SK-N-SH (cell line): ENCODE results near the gene MC1R. TPM values are rescaled to one million over a fixed set of nuclear protein-coding genes. Genes with fewer than 3 reads are reported as not detected.
A peak's percentile ranks its signal among the peaks of the same experiment; 100 is the strongest.

ENCODE experiments used
- CTCF ChIA-PET: fragments of 300-600, 350-600 bp; formaldehyde crosslinking; extraction: SDS; loops from one replicate; lab custom pipeline; 2021; lab: Yijun Ruan, JAX
- POLR2A ChIA-PET: fragments of 350-600 bp; sonication (Branson Sonifier 250); formaldehyde crosslinking; extraction: SDS; loops from one replicate; lab custom pipeline; 2020; ENCODE audit warnings: antibody characterized with exemption, inconsistent platforms; lab: Yijun Ruan, JAX
- DNase-seq: peaks from one replicate; pipeline ENCODE4 v3.0.0; 2012
- H2AFZ ChIP-seq: fragments of 200-600 bp; sonication (generic); 2 replicates; pipeline ENCODE4 v1.8.1; 2016; ENCODE audit warnings: antibody characterized with exemption, mild to moderate bottlenecking, low read depth
- H3F3A ChIP-seq: fragments of 200-600 bp; sonication (generic); replicated peaks from 2 replicates; pipeline ENCODE3; 2016; ENCODE audit warnings: antibody characterized with exemption, mild to moderate bottlenecking; ENCODE audit not compliant: insufficient read depth
- H3K27ac ChIP-seq, 2 experiments: fragments of 200-500 bp in 1 of 2; fragments of 200-600 bp in 1 of 2; sonication (Bioruptor generic) in 1 of 2; sonication (generic), shearing (Covaris generic) in 1 of 2; 2 replicates each; pipeline versions ENCODE4 v1.5.1 to v1.6.1; 2014 to 2016; ENCODE audit warnings: low read depth in 2 of 2, inconsistent platforms in 1 of 2, low read length in 1 of 2, mild to moderate bottlenecking in 1 of 2, mixed read lengths in 1 of 2
- H3K27me3 ChIP-seq: fragments of 200-600 bp; sonication (generic), shearing (Covaris generic); 2 replicates; pipeline ENCODE4 v1.6.1; 2016; ENCODE audit warnings: mixed run types; ENCODE audit not compliant: insufficient read depth
- H3K36me3 ChIP-seq, 2 experiments: fragments of 200-500 bp in 1 of 2; fragments of 200-600 bp in 1 of 2; sonication (Bioruptor generic) in 1 of 2; sonication (generic) in 1 of 2; replicated peaks in 1 of 2; 2 replicates each; pipeline versions ENCODE3 to v1.5.1; 2014 to 2016; ENCODE audit warnings: low read length in 1 of 2, mild to moderate bottlenecking in 1 of 2; ENCODE audit not compliant: insufficient read depth in 2 of 2, control insufficient read depth in 1 of 2
- H3K4me1 ChIP-seq, 2 experiments: fragments of 200-500 bp in 1 of 2; fragments of 200-600 bp in 1 of 2; sonication (Bioruptor generic) in 1 of 2; sonication (generic), shearing (Covaris generic) in 1 of 2; 2 replicates each; pipeline versions ENCODE4 v1.5.1 to v1.6.1; 2014 to 2016; ENCODE audit warnings: low read depth in 1 of 2, low read length in 1 of 2, mixed run types in 1 of 2; ENCODE audit not compliant: insufficient read depth in 2 of 2, control insufficient read depth in 1 of 2
- H3K4me2 ChIP-seq: fragments of 200-600 bp; sonication (generic), shearing (Covaris generic); 2 replicates; pipeline ENCODE4 v1.6.1; 2017; ENCODE audit warnings: mixed run types
- H3K4me3 ChIP-seq, 2 experiments: fragments of 200-500 bp in 1 of 2; fragments of 200-600 bp in 1 of 2; sonication (Bioruptor generic) in 1 of 2; sonication (generic), shearing (Covaris generic) in 1 of 2; 2 replicates each; pipeline versions ENCODE4 v1.5.1 to v1.8.1; 2014 to 2016; ENCODE audit warnings: low read depth in 2 of 2, inconsistent platforms in 1 of 2, low read length in 1 of 2, mild to moderate bottlenecking in 1 of 2, mixed read lengths in 1 of 2, moderate library complexity in 1 of 2
- H3K79me2 ChIP-seq: fragments of 200-600 bp; sonication (generic); 2 replicates; pipeline ENCODE4 v1.8.1; 2017; ENCODE audit warnings: mild to moderate bottlenecking; ENCODE audit not compliant: insufficient read depth
- H3K9ac ChIP-seq: fragments of 200-600 bp; sonication (generic); 2 replicates; pipeline ENCODE4 v1.6.1; 2017; ENCODE audit warnings: mixed run types
- H3K9me2 ChIP-seq: fragments of 200-600 bp; sonication (generic); 2 replicates; pipeline ENCODE4 v1.6.1; 2017; ENCODE audit warnings: mixed run types
- H3K9me3 ChIP-seq: fragments of 200-600 bp; sonication (generic); 2 replicates; pipeline ENCODE4 v1.6.1; 2017; ENCODE audit warnings: mixed run types, mild to moderate bottlenecking, moderate library complexity
- H4K20me1 ChIP-seq: fragments of 200-600 bp; sonication (generic); 2 replicates; pipeline ENCODE4 v1.6.1; 2017; ENCODE audit warnings: mild to moderate bottlenecking, mixed run types; ENCODE audit not compliant: insufficient read depth
- FOSL2 ChIP-seq: IDR thresholded peaks from 2 replicates; pipeline ENCODE4 v1.4.0; 2012; ENCODE audit warnings: low read depth, mild to moderate bottlenecking, moderate library complexity, borderline replicate concordance
- MXI1 ChIP-seq: IDR thresholded peaks from 2 replicates; pipeline ENCODE4 v1.6.1; 2012; ENCODE audit warnings: mild to moderate bottlenecking, low read depth, low read length, improper control_type of control experiment
- NFIC ChIP-seq: IDR thresholded peaks from 2 replicates; pipeline ENCODE4 v1.4.0; 2012; ENCODE audit warnings: borderline replicate concordance
- RAD21 ChIP-seq: IDR thresholded peaks from 2 replicates; pipeline ENCODE4 v1.6.1; 2012; ENCODE audit warnings: mild to moderate bottlenecking, low read length
- RCOR1 ChIP-seq: fragments of 150-350 bp; IDR thresholded peaks from 2 replicates; pipeline ENCODE4 v1.6.1; 2017; ENCODE audit warnings: antibody characterized with exemption, low read length
- WGBS: methylation state at CpG from one replicate; pipeline ENCODE4 v1.1.6; 2017; ENCODE audit warnings: low lambda C conversion rate; 5-methylcytosine and 5-hydroxymethylcytosine counted together
- polyA plus RNA-seq, 3 experiments: library from polyadenylated mRNA; depleted of rRNA; stranded (reverse); fragments of >200 nt; gene quantifications; 2 replicates each; pipeline ENCODE4 v1.2.3, GENCODE V29; 2012
- TF ChIP-seq, protein P1 (sequence below): fragments of 200-600 bp; sonication (generic); IDR thresholded peaks from 2 replicates; pipeline ENCODE4 v1.6.1; 2017; ENCODE audit warnings: antibody characterized with exemption, mild to moderate bottlenecking, moderate library complexity
- TF ChIP-seq, protein P2 (sequence below): IDR thresholded peaks from 2 replicates; pipeline ENCODE4 v1.6.1; 2012; ENCODE audit warnings: mild to moderate bottlenecking, low read depth, low read length, moderate library complexity
- TF ChIP-seq, protein P3 (sequence below): fragments of 150-350 bp; IDR thresholded peaks from 2 replicates; pipeline ENCODE4 v1.6.1; 2016; ENCODE audit warnings: mild to moderate bottlenecking, low read depth, low read length
- TF ChIP-seq, protein P4 (sequence below): fragments of 150-350 bp; IDR thresholded peaks from 2 replicates; pipeline ENCODE4 v1.6.1; 2017; ENCODE audit warnings: antibody characterized with exemption, low read length, low read depth, borderline replicate concordance

Gene MC1R
- 11.1 and 12.7 TPM in 2 replicates for polyA plus RNA-seq (2012; rRNA removed)
- 2.7 and 4.6 TPM in 2 replicates for polyA plus RNA-seq (2012; cell fraction: cytosol; rRNA removed)
- 35.2 and 44.1 TPM in 2 replicates for polyA plus RNA-seq (2012; cell fraction: nucleus; rRNA removed)

DNA sequence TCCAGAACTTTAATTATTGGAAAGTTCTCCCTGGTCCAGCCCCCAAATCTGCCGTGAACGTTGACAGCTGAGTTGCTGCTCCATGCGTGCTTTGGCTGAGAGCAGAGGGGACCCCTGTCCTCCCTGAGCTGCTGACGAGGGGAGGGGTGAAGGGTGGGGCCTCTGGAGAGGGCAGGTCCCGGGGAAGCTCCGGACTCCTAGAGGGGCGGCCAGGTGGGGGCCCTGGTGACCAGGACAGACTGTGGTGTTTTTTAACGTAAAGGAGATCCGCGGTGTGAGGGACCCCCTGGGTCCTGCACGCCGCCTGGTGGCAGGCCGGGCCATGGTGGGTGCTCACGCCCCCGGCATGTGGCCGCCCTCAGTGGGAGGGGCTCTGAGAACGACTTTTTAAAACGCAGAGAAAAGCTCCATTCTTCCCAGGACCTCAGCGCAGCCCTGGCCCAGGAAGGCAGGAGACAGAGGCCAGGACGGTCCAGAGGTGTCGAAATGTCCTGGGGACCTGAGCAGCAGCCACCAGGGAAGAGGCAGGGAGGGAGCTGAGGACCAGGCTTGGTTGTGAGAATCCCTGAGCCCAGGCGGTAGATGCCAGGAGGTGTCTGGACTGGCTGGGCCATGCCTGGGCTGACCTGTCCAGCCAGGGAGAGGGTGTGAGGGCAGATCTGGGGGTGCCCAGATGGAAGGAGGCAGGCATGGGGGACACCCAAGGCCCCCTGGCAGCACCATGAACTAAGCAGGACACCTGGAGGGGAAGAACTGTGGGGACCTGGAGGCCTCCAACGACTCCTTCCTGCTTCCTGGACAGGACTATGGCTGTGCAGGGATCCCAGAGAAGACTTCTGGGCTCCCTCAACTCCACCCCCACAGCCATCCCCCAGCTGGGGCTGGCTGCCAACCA lies at the start of gene MC1R:
Gene MC1R, plus strand, starts transcription at position 410 of the 895 bp plus-strand sequence. Its CDS starts 397 bp downstream, at position 807.
- Histone ChIP-seq H3K27ac (peak within 1 kb of the TSS; percentile 38 to 87), H2AFZ (no peak within 1 kb of the TSS), H3K9me3 (no peaks in the 10 kb centered on the region), H3K4me3 (peak within 1 kb of the TSS; percentile 38 to 40; a peak in 3 of 4 replicates), H3K4me1 (peaks cover 12 to 41% of the 10 kb centered on the region in 2 experiments; a peak in 3 of 4 replicates), H3K27me3 (no peaks in the 10 kb centered on the region), H3K9me2 (no peaks in the 10 kb centered on the region), H3K36me3 (no peaks in the 10 kb centered on the region), H4K20me1 (peaks cover 3% of the 10 kb centered on the region), H3F3A (peaks cover 27% of the 10 kb centered on the region), H3K79me2 (peaks cover 9% of the 10 kb centered on the region), H3K9ac (peak within 1 kb of the TSS; percentile 17; the same call in 1 of the 2 replicates), H3K4me2 (peak within 1 kb of the TSS; percentile 93)
- peak; percentile 72 for DNase-seq
- 38% methylated on average over 10 of the region's 23 CpGs for WGBS
- CTCF ChIA-PET, result interaction anchor here (0.6 to 2.0 kb wide), 11 partner anchors 8 to 226 kb away, joined by 3 to 16 read pairs (median 3); partner anchors contain the start of gene SPATA2L
- TF ChIP-seq MXI1, result 0 out of 2 replicates have a peak, but pooled peaks have one; percentile 18
- TF ChIP-seq, protein P1, sequence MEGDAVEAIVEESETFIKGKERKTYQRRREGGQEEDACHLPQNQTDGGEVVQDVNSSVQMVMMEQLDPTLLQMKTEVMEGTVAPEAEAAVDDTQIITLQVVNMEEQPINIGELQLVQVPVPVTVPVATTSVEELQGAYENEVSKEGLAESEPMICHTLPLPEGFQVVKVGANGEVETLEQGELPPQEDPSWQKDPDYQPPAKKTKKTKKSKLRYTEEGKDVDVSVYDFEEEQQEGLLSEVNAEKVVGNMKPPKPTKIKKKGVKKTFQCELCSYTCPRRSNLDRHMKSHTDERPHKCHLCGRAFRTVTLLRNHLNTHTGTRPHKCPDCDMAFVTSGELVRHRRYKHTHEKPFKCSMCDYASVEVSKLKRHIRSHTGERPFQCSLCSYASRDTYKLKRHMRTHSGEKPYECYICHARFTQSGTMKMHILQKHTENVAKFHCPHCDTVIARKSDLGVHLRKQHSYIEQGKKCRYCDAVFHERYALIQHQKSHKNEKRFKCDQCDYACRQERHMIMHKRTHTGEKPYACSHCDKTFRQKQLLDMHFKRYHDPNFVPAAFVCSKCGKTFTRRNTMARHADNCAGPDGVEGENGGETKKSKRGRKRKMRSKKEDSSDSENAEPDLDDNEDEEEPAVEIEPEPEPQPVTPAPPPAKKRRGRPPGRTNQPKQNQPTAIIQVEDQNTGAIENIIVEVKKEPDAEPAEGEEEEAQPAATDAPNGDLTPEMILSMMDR, result peak; percentile 48
- TF ChIP-seq, protein P2, sequence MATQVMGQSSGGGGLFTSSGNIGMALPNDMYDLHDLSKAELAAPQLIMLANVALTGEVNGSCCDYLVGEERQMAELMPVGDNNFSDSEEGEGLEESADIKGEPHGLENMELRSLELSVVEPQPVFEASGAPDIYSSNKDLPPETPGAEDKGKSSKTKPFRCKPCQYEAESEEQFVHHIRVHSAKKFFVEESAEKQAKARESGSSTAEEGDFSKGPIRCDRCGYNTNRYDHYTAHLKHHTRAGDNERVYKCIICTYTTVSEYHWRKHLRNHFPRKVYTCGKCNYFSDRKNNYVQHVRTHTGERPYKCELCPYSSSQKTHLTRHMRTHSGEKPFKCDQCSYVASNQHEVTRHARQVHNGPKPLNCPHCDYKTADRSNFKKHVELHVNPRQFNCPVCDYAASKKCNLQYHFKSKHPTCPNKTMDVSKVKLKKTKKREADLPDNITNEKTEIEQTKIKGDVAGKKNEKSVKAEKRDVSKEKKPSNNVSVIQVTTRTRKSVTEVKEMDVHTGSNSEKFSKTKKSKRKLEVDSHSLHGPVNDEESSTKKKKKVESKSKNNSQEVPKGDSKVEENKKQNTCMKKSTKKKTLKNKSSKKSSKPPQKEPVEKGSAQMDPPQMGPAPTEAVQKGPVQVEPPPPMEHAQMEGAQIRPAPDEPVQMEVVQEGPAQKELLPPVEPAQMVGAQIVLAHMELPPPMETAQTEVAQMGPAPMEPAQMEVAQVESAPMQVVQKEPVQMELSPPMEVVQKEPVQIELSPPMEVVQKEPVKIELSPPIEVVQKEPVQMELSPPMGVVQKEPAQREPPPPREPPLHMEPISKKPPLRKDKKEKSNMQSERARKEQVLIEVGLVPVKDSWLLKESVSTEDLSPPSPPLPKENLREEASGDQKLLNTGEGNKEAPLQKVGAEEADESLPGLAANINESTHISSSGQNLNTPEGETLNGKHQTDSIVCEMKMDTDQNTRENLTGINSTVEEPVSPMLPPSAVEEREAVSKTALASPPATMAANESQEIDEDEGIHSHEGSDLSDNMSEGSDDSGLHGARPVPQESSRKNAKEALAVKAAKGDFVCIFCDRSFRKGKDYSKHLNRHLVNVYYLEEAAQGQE, result no peak
- POLR2A ChIA-PET, result interaction anchor here (0.6 to 2.0 kb wide), 2 partner anchors 10 to 53 kb away, joined by 3 to 9 read pairs; no protein-coding TSS in a partner anchor

DNA sequence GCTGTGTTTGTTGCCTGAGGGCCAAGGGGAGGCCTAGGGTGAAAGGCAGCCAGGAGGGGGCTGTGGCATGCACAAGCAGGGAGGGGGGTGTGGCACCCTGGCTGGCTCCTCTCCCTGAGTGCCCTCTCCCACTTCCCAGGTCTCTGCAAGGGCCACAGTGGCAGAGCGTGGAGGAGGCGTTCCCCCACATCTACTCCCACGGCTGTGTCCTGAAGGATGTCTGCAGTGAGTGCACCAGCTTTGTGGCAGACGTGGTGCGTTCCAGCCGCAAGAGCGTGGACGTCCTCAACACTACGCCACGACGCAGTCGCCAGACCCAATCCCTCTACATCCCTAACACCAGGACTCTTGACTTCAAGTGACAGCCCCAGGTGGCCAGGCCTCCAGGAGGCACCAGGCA lies 48.8 kb upstream of the MC1R start:
- Histone ChIP-seq H3K9me2 (no peaks in the 10 kb centered on the region), H3K4me2 (no peak overlapping the region), H3K79me2 (peaks cover 20% of the 10 kb centered on the region), H3K27me3 (no peaks in the 10 kb centered on the region), H3K9ac (no peak overlapping the region), H3K4me3 (no peak overlapping the region), H4K20me1 (peaks cover 7% of the 10 kb centered on the region), H3K36me3 (peaks cover 0 to 18% of the 10 kb centered on the region in 2 experiments), H3K9me3 (0 out of 2 replicates have a peak, but pooled peaks cover 6% of the 10 kb centered on the region), H3F3A (peaks cover 9% of the 10 kb centered on the region), H3K4me1 (peaks cover 9 to 11% of the 10 kb centered on the region in 2 experiments), H2AFZ (no peak overlapping the region), H3K27ac (no peak overlapping the region)
- no peak for DNase-seq
- WGBS, result 95% methylated on average over 11 of the region's 12 CpGs
- ChIA-PET CTCF (interaction anchor here (0.8 to 5.8 kb wide), 3 partner anchors 9 to 118 kb away, joined by 3 to 45 read pairs (median 3); no protein-coding TSS in a partner anchor), POLR2A (no interaction called here)
- TF ChIP-seq RAD21 (no peak), FOSL2 (no peak), RCOR1 (no peak), NFIC (no peak)
- TF ChIP-seq, protein P3, sequence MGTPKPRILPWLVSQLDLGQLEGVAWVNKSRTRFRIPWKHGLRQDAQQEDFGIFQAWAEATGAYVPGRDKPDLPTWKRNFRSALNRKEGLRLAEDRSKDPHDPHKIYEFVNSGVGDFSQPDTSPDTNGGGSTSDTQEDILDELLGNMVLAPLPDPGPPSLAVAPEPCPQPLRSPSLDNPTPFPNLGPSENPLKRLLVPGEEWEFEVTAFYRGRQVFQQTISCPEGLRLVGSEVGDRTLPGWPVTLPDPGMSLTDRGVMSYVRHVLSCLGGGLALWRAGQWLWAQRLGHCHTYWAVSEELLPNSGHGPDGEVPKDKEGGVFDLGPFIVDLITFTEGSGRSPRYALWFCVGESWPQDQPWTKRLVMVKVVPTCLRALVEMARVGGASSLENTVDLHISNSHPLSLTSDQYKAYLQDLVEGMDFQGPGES, result no peak
- TF ChIP-seq, protein P4, sequence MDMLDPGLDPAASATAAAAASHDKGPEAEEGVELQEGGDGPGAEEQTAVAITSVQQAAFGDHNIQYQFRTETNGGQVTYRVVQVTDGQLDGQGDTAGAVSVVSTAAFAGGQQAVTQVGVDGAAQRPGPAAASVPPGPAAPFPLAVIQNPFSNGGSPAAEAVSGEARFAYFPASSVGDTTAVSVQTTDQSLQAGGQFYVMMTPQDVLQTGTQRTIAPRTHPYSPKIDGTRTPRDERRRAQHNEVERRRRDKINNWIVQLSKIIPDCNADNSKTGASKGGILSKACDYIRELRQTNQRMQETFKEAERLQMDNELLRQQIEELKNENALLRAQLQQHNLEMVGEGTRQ, result no peak
- TF ChIP-seq, protein P2, result no peak
